ENCODE results near the gene UBR2.
"Not testable (repeated sequence)": the region's sequence is repeated elsewhere in the genome, so short reads cannot be mapped to it uniquely, and the experiment has no call there.

Gene UBR2

DNA sequence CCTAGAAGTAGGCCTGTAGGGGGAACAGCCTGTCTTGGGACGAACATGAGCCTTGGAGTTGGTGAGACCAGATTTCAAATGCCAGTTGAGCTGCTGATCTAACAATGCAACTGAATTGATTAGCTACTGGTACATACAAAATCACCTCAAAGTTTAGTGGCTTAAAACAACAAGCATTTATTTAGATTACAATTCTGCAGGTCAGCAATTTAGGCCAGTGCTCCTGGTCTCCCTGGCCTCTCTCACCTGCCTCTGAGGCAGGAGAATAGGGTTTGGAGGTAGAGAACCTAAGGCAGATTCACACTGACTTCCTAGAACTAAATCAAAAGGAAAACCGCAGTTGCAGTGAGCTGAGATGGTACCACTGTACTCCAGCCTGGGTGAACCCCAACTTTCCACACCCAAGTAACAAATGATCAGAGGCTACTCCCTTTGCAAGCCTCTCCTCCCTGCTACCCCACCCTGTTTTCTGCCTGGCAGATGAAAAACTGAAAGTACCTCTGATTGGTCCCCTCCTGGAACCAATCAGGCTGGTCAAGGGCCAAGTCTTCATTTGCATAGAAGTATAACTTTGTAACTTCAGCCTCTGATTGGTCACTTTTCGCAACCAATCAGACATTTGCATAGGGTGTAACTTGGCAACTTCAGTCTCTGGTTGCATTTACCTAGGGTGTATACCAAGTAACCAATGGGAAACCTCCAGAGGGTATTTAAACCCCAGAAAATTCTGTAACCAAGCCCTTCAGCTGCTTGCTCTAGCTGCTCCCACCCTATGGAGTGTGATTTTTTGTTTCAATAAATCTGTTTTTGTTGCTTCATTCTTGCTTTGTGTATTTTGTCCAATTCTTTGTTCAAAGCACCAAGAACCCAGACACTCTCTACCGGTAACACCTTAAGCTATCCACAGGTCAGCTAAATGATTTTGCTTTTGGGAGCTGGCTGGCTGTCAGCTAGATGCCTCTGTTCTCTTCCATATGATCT, 8.1 kb upstream of the UBR2 start:
- DNase-seq, result peak; percentile 39

DNA sequence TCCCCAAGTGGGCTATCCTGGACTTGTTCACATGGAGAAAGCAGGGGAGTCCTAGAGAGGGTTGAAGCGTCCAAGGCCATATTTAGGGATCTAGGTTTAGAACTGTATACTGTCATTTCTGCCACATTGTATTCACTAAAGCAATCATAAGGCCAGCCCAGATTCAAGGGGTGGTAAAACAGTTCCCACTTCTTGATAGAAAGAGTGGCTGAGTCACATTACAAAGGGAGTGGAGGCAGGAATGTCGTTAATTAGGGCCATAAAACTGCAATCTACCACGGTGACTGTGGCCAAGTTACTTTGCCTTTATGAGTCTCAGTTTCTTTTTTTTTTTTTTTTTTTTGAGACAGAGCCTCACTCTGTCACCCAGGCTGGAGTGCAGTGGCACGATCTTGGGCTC, 7.4 kb upstream of the UBR2 start:
- DNase-seq, result no peak

DNA sequence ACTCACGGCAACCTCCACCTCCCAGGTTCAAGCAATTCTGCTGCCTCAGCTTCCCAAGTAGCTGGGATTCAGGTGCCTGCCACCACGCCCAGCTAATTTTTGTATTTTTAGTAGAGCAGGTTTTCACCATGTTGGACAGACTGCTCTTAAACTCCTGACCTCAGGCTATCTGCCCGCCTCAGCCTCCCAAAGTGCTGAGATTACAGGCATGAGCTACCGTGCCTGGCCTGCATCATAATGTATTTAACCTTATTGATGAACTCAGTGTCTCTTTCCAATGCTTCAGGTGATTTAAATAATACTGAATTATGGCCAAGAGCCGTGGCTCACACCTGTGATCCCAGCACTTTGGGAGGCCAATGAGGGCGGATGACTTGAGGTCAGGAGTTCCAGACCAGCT, 4.6 kb upstream of the UBR2 start:
- not testable (repeated sequence) for DNase-seq

DNA sequence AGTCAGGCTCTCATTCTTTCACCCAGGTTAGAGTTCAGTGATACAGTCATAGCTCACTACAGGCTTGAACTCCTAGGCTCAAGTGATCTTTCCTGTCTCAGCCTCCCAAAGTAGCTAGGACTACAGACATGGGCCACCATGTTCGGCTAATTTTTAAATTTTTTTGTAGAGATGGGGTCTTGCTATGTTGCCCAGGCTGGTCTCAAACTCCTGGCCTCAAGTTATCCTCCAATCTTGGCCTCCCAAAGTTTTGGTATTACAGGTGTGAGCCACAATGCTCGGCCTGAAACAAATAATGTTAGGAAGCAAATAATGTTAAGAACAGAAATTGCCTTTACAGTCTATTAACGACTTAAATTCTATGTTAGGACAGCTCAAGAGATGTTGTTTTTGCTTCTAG, 1.8 kb upstream of the UBR2 start:
- DNase-seq, result no peak

DNA sequence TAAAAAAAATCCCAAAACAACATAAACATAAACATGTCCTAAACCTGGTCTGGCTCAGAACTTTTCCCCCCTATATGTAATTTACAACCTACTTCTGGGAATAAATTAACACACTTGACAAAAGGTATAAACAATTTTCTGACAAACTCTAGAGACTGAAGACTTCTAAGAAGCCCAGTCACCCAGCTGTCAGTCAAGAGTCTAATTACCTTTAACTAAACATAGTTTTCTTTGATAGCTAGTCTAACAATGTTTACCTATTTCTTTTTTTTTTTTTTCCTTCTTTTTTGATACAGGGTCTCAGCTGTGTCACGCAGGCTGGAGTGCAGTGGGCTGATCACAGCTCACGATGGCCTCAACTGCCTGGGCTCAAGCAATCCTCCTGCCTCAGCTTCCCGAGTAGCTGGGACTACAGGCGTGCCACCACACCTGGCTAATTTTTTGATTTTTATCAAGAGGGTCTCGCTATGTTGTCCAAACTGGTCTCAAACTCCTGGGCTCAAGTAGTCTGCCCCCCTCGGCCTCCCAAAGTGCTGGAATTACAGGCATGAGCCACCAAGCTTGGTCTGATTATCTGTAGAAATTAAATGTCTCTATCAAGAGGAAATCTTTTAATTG, 932 bp upstream of the UBR2 start:
- DNase-seq, result no peak

DNA sequence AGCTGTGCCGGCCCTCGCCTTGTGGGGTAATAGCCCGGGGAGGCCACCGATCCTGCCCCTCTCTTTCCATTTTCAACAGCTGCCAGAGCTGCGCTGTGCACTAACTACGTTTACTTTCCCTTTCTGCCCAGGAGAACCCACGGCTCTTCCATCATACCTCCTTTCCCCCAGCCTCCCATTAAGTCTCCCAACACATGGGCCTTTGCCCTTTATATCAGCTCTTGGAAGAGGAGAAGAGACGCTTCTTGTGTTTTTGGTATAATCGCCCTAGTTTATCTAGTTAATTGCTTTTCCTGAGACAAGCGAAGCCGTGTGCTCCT, 637 bp downstream of the UBR2 start:
- DNase-seq, result no peak

DNA sequence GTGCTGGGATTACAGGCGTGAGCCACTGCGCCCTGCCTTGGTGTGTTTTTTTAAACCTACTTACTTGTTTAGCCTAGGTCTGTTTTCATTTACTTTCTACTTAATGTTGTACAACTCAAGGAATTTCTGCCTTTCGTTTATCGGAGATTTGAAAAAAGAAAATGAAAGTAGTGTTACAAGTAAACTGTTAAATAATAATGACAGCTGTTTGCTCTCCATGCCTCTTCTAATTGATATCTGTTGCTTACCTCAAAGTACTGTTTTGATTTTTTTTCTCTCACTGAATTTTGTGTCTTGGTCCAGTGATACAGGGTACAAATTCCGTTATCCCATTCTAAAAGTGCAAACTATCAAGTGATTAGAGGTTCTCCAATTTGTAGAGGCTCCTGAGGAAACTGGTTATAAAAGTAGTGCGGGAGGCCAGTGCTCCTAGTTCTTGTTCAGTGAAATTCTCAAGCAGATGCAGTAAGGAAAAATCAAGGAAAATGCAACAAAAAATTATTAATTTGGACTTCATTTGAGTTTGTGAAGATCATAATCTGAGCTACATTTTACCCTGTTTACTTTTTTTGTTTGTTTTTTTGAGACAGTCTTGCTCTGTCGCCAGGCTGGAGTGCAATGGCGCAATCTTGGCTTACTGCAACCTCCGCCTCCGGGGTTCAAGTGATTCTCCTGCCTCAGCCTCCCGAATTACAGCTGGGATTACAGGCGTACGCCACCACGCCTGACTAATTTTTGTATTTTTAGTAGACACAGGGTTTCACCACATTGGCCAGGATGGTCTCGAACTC, 2.2 kb downstream of the UBR2 start:
- no peak for DNase-seq

DNA sequence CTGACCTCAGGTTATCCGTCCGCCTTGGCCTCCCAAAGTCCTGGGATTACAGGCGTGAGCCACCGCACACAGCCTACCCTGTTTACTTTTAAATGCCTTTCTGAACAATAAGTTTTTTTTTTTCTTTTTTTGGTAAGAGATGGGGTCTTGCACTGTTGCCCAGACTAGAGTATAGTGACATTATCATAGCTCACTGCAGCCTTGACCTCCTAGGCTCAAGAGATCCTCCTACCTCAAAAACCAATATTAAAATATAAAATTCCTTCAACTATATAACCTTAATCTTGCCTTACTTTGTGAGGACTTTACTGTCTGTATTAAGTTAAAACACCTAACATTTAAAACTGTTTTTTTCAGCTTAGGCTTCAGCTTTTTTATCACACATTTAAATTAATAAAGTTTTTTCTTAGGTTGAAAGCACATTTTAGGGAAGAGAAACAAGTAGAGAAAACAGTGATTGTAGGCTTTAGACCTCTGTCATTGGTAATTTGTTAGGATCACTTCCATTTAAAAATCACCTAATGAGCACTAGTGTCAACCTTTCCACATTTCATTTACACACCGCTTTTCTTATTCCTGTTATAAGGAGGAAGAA, 2.9 kb downstream of the UBR2 start:
- no peak for DNase-seq

DNA sequence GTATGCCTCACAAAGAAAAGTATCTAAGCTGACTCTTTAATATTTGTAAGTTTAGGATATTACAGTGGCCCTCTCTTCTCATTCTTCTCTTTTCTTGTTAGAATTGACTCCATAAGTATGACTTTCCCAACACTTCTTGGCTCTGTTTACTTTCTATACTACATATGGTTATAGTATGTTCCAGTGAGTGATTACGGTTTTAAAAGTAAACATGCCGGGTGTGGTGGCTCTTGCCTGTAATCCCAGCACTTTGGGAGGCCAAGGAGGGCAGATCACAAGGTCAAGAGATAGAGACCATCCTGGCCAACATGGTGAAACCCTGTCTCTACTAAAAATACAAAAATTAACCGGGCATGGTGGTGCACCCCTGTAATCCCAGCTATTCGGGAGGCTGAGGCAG, 3.4 kb downstream of the UBR2 start:
- not testable (repeated sequence) for DNase-seq

DNA sequence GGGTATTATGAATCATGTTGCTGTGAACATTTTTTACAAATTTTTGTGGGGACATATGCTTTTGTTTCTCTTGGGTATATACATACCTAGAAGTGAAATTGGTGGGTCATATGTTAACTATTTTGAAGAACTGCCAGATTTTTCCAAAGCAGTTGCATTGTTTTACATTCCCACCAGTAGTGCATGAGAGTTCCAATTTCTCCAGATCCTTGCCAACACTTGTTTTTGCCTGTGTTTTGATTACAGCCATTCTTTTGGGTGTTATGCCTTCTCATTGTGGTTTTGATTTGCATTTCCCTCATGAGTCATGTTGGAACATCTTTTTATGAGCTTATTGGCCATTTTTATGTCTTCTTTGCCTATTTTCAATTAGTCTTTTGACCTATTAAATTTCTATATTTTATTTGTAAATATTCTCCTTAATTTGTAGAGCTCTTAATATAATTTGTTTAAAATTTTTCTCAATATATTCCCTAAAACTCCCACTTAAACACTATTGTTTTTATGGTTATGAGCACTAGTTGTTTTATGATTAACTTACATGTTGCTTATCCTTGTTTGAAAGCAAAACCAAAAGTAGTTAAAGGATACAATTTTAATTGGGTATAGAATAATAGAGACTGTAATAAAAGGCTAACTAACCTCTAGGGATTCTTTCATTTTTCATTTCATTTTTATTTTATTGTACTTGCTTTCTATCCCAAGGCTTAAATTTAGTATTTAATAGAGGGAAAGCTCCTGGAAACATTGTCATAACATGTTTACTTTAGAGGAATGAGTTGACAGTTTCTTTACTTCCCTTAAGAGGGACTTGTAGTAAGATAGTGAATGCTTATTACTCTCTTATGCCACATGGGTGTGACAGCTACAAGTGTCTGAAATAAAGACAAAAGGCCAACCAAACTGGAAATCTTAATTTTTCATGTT, 5.5 kb downstream of the UBR2 start:
- peak; percentile 97 for DNase-seq

DNA sequence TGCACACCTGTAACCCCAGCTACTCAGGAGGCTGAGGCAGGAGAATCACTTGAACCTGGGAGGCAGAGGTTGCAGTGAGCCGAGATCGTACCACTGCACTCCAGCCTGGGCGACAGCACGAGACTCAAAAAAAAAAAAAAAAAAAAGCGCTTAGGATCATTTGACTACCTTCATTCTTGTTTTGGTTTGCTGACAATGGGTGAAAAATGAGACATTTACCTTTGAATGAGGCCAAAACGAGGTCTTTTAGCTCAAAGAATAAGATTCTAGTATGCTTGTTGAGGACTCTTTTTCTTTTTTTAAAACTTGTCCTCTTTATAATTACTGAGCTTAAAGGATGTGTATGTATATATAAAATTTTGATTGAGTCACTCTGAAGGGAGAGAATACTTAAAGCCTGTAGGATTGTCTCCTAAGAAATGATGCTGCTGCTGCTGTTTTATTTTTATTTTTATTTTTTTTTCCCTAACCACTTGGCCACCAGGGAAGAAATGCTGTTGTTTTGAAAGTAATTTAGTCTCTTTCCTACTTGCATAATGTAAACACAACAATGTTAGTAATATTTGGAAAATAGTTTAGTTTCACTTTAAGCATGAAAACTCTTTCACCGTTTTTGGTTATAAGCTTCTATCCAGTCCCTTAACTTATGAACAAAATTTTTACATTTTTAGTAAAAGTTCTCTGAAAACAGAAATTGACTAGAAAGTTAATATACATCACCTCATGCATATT, 7.9 kb downstream of the UBR2 start:
- DNase-seq, result no peak

DNA sequence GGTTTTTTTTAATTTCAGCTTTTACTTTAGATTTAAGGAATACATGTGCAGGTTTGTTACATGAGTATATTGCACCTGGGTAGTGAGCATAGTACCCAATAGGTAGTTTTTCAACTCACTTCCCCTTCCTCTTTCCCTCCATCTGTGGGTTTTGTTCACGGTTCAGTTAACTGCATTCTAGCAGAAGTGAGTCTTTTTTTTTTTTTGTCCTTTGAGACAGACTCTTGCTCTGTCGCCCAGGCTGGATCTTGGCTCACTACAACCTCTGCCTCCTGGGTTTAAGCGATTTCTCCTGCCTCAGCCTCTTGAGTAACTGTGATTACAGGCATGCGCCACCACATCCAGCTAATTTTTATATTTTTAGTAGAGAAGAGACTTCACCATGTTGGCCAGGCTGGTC, 8.7 kb downstream of the UBR2 start:
- no peak for DNase-seq

DNA sequence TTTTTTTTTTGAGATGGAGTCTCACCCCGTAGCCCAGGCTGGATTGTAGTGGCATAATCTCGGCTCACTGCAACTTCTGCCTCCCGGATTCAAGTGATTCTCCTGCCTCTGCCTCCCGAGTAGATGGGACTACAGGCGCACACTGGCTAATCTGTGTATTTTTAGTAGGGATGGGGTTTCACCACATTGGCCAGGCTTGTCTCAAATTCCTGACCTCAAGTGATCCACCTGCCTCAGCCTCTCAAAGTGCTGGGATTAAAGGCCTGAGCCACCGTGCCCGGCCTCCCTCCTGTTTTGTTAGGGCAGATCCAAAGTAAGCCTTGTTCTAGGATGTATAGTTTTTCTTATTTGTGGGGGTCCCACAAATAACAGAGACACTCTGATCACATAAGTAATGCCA, 12.7 kb downstream of the UBR2 start:
- not testable (repeated sequence) for DNase-seq

DNA sequence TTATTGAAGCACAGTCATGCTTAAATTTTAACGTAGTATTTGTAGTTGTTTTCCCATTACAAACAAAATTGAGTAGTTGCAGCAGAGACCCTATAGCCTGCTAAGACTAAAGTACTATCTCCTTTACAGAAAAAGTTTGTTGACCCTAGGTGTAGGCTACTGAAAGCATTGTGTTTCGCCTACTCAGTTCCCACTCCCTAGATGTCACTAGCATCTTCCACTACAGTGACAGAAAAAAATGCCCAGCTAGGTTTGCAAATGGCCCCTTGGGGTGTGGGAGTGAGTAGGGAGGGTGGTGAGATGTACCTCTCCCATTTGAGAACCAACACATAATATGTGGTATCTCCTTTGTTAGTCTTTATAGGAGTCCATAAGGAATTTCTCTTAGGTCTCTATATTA, 34.5 kb downstream of the UBR2 start:
- no peak for DNase-seq

DNA sequence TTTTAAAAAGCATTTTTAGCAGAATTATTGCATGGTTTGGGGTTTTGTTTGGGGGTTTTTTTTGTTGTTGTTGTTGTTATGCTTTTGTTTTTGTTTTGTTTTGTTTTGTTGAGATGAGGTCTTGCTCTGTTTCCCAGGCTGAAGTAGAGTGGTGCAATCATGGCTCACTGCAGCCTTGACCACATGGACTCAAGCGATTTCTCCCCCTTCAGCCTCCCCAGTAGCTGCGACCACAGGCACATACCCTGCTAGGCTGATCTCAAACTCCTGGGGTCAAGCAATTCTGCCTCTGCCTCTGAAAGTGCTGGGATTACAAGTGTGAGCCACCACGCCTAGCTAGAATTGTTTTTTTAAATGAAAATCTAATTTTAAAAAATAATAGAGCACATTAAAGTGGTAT, 35.7 kb downstream of the UBR2 start:
- DNase-seq, result no peak

DNA sequence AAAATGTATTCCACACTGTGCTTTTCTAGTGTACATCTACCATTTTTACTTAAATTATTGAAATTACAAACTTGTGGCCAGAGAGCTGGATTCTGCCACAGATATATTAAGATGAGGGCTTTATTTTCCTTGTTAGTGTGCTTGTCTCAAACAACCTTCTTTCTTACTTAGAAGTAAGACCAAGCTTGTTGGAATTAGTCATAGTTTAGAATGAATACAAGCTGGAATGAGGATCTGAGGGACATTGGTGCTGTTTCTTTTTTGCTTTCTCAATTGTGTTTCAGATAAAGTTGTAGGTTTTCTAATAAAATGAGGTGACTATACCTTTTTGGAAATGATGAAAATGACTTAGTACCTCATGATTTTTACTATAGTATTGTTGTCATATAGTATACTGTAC, 40.3 kb downstream of the UBR2 start:
- no peak for DNase-seq

DNA sequence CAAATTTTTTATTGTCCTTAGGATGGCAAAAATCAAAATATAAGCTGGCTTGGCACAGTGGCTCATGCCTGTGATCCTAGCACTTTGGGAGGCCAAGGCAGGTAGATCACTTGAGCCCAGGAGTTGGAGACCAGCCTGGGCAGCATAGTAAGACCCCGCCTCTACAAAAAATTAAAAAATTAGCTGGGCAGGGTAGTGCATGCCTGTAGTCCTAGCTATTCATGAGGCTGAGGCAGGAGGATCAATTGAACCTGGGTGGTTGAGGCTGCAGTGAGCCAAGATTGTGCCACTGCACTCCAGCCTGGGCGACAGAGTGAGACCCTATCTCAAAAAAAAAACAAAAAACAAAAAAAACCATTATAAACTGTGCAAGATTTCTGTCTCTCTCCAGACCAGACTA, 40.9 kb downstream of the UBR2 start:
- not testable (repeated sequence) for DNase-seq

DNA sequence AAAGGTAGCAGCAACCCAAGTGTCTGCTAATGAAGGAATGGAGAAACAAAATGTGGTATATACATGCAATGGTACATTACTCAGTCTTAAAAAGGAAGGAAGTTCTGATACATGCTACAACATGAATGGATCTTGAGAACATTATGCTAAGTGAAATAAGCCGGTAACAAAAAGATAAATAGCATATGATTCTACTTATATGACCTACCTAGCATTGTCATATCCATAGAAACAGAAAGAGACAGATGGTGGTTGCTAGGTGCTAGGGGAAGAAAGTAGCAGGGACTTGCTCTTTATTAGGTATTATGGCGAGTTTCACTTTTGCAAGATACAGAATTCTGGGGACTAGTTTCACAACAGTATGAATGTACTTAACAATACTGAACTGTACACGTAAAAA, 46.6 kb downstream of the UBR2 start:
- no peak for DNase-seq

DNA sequence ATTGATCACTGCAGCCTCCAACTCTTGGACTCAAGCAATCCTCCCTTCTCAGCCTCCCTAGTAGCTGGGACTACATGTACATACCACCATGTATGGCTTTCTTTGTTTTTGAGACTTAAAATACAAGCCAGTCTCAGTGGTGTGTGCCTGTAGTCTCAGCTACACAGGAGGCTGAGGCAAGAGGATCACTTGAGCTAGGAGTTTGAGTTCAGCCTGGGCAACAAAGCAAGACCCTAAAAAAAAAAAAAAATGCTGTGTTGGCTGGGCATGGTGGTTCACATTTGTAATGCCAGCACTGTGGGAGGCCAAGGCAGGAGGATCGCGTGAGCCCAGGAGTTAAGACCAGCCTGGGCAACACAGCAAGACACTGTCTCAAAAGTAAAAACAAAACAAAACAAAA, 51.7 kb downstream of the UBR2 start:
- DNase-seq, result no peak

DNA sequence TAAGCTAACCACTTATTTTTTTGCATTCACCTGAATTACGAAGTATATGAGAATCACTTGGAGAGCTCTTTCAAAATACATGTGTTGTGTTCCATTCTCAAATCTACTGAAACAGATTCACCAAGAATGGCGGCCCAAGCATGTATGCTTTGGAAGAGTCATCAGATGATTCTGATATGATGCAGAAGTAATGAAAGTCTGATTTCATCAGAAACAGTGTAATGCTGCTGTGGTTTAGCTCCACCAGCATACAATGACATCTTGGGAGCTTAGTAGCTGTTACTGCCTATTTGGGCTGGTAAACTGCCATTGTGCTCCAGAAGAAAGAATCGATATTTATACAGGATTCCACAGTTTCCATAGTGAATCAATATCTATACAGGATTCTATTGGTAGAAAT, 52.9 kb downstream of the UBR2 start:
- DNase-seq, result peak; percentile 22

DNA sequence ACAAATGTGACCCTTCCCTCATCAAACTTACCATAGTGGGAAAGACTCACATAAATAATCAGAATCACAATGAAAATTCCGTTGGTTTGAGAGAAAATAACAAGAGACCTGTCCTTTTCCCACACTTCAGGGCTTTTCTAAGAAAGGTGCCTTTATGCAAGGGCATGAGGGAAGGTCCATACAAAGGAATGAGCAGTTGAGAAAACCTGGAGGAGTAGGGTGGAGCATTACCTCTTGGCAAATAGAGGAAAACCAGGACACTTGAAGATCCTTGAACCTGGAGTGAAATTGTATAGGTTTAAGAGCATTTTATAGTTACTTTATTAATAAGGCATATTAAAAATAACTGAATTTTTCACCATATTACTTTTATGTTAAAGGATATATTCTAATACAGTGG, 54.3 kb downstream of the UBR2 start:
- DNase-seq, result no peak

DNA sequence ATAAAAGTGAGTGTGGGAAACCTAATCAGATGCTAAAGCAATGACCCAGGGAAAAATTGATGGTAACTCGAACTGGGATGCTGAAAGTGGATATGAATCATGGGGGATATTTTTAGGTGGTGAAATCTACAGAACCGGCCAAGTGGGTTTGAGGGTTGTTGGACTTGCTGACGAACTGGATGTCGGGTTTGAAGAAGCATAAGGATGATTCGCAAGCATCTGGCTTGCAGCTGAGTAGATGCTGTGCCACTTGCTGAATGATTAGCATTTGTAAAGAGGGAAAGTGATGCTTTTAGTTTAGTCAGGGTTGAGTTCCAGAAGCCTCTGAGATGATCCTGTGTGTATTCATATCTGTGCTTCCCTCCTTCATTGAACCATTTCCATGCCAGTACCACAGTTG, 54.9 kb downstream of the UBR2 start:
- DNase-seq, result peak; percentile 49
